ENCODE data around the gene ALPK1.

The ALPK1 gene

DNA sequence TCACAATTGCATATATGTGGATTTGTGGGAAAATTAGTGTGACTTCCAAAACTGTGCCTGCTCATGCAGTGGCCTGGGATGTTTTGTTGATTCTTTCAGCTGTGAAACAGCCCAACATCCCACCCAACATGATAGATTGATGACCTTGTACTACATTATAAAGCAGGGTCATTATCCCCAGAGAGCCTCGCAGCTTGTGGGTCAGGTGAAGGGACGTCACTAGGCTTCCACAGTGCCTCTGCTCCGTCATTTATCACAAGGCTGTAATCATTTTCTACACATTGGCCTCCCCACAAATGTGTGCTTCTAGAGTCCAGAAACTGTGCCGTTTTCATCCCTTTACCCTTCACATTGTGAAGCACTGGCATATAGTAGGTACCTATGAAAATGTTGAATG, 31.6 kb downstream of the ALPK1 start:
- no peak for DNase-seq (ENCODE audit: low read depth)

DNA sequence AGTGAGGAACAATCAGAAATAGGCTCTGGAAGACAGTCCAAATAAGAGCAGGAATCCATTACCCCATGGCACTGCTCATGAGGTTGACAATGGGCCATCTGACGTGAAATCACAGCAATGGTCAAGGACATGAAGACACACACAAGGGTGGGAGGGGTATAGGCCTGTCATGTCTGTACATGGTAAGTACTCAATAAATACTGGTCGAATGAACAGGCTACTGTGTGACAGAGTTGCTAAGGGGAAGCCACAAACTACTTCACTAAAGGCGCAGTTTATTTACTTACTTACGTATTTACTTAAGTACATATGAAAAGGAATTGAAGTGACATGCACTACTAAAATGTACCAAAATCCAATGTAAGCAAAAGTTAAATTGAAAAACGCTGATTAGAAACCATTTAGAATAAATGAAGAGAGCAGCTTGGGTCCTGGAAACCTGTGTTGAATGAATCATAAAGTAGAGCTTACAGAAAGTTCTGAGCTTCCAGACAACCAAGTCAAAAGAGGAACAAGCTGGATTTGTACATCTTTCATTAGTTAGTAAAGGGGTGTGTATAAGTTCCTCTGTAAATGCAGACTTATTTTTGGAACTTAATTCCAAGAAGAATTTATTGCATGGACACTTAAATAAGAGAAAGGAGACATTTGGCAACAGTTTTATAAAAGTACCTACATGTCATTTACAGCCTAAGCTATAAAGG, 32.7 kb downstream of the ALPK1 start:
- DNase-seq (ENCODE audit: low read depth) = no peak

DNA sequence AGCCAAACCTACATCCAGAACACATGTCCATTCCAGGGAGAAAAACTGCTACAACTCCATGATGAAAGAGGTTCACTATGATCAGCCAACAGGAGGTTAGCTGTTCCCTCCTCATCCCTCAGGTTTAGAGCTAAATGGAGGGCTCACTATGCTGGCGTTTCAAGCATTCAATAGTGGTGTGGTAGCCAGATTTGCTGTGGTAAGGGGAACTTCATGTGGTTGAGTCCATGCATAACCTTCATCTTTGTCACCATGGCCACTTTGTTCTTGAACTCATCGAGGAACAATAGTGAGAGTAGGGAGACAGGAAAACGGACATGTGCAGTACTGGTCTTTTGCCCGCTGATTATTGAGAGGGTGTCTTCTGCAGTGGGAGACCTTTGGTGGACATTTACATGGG, 33.8 kb downstream of the ALPK1 start:
- no peak for DNase-seq (ENCODE audit: low read depth)

DNA sequence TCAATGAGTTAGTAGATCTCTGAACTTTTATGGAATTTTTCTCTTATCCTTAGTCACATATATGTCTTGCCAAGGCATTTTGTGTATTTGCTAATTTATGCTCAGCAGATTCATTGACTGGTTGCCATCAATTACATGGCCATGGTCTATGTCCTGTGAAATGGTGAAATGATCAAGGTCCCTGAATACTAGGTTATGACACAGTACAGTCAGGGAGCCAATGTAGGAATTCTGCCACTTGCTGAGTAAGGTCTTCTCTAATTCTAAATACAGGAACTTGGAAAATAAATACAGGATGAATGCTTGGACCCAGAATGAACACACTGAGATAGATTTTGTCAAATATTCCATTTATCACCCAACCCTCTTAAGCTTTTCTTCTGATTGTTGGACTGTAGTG, 35.2 kb downstream of the ALPK1 start:
- no peak for DNase-seq (ENCODE audit: low read depth)

DNA sequence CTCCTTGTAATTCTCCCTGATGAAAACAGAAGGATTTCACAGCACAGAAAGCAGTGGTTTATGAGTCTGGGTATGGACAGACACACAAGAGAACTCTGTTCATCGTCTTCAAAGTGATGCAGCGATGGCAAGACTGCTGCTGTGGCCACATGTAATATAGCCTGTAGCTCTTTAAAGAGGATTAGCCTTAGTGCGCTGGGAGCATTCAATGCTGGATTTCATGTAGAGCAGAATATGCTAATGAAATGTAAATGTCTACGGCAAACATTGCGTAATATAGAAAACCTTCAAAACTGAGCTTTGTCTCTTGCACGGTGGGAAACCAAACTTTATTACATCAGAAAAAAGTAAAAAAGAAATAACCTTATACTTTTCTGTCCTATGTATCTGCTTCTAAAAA, 42.9 kb downstream of the ALPK1 start:
- no peak for DNase-seq (ENCODE audit: low read depth)

DNA sequence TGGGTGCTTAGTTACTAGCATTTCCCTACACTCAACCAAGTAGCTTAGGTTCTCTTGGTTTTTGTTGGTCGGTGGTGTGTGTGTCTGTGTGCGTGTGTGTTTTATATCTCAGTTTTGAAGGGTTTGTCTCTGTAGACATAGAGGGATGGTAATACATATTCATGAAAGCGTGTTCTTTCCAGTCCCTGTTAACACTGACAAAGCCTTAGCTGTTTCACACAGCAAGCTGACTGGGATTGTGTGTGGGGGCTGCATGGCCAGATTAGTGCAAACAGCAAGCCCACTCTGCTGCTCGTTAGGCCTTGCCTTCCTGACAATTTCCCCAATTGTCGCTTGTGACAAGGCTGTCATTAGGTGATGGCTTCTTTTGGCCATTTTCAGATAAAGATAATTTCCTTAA, 43.9 kb downstream of the ALPK1 start:
- no peak for DNase-seq (ENCODE audit: low read depth)

DNA sequence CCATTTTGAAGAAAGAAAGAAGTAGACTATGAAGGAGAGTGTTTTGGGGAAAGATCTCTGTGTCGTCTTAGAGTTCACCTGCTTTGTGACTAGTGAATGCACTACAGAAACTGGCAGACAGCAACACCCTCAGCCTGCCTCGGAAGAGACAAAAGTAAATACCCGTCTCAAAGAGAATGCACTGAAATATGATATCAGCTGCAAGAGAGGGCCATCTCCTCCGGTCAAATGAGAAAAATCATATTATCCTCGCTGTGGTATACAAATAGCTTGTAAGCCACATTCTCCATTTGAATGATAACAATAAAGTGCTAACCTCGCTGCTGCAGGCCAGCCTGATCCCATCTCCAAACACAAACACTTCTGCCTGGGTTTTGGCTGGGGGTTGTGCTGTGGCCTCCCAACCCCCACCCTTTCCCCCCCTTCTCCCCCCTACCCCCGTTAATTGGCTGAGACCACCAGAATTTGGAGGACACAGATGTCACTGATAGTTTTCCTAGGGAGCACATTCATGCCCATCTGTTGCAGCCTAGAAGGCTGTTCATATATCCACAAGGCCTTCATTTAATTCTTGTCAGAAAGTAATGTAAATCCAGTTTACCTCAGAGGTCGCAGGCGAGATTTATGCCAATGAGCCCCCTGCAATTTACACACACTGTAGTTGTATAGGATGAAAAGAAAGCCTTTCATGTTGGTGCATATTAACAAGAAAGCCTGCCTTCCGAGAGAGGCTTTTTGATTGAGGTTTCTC, 46.3 kb downstream of the ALPK1 start:
- no peak for DNase-seq (ENCODE audit: low read depth)

DNA sequence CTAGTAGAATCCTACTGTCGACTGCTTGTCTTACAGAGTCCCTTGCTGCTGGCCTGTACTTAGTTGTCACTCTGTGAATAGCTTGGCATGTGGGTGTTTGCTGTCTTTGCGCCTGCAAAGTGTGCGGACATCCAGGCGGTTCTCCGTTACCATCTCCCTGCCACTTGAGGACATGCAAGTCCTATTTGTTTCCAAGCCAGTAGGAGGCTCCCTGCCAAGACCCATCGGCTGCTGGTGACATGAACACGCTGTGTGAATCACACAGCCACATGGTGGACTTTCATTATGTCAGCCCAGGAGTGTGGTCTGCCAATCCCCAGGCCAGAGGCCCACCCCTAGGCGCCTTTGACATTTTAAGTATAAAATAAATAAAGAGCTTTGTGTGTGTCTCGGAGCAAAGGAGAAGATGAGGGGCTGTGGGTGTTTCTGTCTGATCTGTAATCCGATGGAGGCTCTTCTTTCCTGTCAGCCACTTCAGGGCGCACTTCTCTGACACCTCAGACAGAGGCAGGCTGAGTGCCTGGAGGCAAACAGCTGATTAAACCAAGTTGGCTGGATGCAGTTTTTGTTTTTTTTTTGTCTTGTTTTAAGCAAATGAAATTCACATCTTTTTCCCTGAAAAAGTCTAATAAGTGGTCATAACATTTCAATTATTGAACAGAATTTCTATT, 51.5 kb downstream of the ALPK1 start:
- no peak for DNase-seq (ENCODE audit: low read depth)

DNA sequence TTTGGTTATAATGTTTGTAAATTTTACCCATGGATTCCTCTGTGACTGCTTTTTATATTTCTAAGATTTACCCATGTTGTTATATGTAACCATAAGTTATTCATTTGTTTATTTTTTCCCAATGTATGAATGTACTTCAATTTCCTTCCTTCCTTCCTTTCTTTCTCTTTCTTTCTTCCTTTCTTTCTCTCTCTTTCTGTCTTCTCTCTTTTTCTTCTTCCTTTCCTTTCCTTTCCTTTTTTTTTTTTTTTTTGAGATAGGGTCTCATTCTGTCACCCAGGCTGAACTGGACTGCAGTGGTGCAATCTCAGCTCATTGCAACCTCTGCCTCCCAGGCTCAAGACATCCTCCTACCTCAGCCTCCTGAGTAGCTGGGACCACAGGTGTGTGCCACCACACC, 55.6 kb downstream of the ALPK1 start:
- DNase-seq (ENCODE audit: low read depth) = no peak

DNA sequence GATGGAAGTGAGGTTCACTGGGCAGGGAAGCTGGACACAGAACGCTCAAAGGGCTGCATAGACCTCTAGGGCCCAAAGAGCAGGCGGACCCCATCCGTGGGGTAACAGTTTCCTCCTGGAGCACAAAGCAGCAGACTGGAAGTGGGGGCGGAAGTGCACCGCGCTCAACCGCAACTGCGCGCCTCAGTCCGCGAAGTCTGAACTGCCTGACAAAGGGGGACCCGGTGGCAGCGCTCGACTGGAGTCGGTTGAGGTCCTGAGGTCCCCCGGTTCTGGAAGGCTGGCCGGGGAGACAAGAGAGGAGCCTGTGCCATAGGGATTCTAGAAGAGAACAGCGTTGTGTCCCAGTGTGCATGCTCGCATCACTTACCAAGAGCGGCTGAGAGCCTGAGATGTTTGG, 58.5 kb downstream of the ALPK1 start:
- DNase-seq (ENCODE audit: low read depth) = no peak

DNA sequence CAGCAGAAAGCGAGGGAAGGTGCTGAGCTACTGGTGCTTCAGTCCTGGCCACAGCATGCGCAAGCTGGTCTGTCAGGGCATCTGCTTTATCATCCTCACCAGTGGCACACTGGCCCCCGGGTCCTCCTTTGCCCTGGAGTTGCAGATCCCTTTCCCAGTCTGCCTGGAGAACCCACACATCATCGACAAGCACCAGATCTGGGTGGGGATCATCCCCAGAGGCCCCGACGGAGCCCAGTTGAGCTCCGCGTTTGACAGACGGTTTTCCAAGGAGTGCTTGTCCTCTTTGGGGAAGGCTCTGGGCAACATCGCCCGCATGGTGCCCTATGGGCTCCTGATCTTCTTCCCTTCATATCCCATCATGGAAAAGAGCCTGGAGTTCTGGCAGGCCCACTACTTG, 60.3 kb downstream of the ALPK1 start:
- DNase-seq (ENCODE audit: low read depth) = no peak

DNA sequence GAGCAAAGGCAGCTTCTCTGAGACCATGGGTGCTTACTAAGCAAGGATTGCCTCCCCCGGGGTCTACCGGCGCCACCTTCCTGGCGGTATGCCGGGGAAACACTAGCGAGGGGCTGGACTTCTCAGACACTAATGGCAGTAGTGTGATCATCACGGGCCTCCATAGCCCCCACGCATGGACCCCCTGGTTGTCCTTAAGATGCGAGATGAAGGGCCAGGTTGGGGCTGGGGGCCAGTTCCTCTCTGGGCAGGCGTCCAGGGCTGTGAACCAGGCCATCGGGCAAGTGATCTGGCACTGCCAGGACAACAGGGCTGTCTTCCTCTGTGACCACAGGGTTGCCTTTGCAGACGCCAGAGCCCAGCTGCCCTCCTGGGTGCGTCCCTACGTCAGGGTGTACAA, 60.7 kb downstream of the ALPK1 start:
- DNase-seq (ENCODE audit: low read depth) = no peak

DNA sequence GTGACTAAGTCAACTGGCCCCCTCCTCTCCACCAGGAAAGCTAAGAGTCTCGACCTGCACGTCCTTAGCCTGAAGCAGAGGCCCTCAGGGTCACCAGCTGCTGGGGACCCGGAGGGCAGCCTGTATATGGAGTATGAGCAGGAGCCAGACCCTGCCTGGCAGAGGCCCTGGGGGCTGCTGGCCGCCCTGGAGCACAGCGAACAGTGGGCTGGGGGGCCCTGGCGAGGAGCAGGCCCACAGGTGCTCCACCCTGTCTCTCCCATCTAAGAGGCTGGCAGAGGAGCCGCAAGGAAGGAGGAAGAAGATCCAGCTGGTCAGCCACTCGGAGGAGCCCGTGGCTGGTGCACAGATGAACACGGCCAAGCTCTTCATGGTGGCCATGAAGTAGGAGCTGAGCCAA, 61.2 kb downstream of the ALPK1 start:
- no peak for DNase-seq (ENCODE audit: low read depth)

DNA sequence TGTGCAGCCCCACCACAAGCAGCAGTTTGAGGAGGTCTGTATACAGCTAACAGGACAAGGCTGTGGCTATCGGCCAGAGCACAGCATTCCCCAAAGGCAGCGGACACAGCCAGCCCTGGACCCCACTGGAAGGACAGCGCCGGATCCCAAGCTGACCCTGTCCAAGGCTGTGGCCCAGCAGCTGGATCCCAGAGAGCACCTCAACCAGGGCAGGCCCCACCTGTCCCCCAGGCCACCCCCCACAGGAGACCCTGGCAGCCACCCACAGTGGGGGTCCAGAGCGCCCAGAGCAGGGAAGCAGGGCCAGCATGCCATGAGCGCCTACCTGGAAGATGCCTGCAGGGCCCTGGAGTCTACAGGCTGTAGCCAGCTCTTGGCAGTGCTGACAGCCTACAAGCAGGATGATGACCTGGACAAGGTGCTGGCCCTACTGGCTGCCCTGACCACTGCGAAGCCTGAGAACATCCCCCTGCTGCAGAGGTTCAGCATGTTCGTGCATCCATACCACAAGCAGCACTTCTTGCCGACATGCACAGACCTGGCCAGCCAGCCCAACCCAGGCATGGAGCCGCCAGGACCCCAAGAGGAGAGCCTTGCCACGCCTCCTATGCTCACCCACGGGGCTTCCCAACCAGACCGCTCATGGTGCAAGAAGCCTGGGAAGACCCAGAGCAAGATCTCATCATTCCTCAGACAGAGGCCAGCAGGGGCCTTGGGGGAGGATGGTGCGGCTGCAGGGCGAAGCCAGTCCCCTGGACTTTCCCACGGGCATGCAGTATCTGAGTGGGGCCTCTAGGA, 62.0 kb downstream of the ALPK1 start:
- no peak for DNase-seq (ENCODE audit: low read depth)

DNA sequence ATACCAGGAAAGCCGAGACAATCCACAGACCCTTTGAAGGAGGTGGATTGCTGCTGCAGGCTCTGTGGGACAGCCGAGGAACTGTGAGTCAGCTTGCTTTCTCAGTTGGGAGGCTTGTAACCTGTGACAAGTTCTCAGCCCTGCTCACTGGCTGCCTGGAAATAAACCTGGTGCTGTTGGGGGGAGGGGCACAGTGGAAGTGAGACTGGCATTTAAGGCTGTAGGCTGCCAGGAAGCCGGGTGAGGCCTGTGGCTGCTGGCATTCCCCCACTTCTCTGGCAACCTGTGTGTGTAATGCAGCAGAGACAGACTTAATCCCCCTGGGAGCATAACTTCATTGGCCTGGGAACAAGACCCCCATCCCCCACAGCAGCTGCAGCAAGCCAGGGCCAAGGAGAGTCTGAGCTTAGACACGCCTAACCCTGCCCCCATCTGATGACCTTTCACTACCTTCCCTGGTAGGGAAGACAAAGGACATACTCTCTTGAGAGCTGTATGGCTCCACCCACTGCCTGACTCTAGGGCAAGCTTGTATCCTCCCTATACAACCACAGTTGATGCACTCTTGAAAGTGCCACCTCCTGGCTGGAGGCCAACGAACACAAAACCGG, 64.1 kb downstream of the ALPK1 start:
- no peak for DNase-seq (ENCODE audit: low read depth)

DNA sequence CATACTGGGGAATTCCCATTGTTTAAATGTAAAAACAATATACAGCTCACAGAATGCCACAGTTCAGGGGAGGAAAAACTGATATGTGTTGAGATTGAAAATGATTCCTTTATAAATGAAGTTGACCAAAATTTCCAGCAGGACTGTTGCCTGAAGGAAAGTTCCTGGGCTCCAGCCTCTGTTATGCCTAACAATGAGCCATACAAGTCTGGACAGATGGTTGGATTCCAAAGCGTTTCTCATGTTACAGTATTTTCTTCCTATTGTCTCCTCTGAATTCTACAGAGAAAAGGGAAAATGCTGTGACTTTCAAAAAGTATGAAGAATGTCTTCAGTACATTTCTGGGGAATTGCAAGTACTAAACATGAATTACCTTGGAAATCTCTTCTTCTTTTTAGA, 73.3 kb downstream of the ALPK1 start:
- no peak for DNase-seq (ENCODE audit: low read depth)

DNA sequence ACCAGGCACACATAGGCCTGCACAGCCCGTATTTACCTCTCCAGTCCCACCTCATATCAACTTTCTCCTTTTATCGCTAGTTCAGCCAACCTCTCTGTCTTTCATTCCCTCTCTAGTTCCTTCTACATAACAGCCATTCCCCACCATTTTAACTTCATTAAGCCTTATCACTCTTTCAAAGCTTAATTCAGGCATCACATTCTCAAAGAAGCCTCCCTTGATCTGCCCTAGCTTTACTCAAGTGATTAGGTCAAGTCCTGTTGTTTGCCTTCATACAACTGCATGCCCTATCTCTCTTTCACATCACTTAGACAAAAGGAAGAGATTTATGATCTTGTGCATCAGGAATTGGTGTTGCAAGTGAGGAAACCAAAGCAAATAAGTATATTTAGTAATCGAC, 74.2 kb downstream of the ALPK1 start:
- DNase-seq (ENCODE audit: low read depth) = no peak

DNA sequence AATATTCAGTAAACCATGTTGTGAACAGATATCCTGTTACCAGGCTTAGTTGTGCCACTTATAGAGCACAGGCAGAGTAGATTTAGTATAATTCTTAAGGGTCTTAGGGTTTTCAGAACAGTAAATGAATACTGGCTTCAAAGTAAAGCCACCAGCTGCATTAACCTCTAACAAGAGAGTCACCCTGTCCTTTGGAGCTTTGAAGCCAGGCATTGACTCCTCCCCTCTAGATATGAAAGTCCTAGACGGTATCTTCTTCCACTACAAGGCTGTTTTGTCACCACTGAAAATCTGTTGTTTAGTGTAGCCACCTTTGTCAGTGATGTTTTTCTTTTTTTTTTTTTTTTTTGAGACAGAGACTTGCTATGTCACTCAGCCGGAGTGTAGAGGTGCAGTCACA, 77.7 kb downstream of the ALPK1 start:
- DNase-seq (ENCODE audit: low read depth) = no peak

DNA sequence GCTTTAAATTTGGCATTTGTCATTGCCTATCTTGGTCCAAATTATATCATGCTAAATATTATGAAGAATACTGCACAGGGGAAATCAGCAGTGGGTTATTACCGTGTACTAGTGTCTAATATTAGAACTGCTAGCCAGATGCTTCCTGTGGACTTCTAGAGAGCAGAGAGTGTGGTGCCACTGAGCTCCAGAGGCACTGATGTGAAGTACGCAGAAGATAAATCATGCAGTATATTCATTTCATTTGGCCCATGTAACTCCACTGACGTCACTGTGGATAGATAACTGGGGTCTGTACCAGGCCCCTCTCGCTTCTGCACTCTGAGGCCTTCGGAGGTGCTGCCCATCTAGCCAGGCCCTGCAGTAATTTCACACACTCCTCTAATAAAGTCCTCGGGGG, 80.0 kb downstream of the ALPK1 start:
- DNase-seq (ENCODE audit: low read depth) = no peak

DNA sequence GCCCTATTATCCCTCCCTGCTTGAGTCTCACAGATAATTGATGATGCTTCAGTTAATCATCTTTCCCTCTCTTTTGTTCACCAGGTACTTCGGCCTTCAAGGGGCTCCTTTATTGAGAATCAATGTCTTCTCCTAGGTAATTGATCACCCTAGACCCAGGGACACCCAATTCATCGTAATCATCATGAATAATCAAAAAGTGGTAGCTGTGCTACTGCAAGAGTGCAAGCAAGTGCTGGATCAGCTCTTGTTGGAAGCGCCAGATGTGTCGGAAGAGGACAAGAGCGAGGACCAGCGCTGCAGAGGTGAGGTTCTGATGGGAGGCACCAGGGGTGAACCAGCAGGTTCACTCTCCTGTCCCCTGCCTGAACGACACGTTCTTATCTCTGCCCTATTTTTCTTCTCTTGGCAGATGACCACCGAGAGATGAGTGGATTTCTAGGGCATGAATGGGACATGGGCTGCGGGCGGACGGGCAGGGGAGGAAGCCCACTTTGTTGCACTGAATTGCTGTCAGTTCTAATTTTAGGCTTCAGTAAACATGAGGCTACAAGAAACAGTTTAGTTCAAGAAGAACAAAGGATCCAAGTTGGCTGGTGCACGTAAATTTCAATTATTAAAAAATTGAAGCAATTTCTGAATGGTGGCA, 80.5 kb downstream of the ALPK1 start:
- no peak for DNase-seq (ENCODE audit: low read depth)

DNA sequence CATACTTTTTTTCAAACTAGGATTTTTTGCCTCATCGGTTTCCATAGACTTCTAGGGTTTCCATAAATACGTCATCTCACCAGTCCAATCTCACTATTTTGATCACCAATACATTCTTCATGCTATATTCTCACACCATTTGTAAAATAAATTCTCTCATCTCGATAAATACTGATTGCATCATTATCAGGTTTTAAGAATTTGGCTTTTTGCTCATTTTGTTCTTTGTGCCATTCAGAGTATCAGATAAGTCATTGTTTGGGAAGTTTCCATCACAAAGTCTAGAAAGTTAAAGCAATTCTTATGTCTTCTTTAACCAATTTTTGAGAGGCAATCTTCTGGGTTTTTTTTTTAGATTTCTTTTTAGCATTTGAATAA, 81.1 kb downstream of the ALPK1 start:
- no peak for DNase-seq (ENCODE audit: low read depth)

DNA sequence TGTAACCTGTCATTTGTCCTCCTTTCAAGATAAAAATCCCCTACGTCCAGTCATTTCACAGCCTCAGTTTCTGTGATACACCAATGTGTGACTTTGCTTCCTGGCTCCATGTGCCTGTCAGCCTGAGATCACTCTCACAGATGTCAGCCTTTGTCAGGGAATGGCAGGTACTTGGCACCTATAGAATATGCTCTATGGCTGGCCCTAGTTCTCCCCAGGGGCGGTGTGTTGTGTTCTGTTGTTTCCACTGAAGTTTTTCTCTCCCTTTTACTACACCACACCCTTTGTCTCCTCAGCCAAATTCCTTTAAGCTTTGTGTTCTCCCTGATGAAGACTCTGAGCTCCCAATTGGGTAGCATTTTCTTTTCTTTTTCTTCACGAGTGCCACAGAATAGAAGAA, 81.7 kb downstream of the ALPK1 start:
- DNase-seq (ENCODE audit: low read depth) = no peak
